GM12872 (cell line): Measurements from ENCODE around the gene SPAG6.

Experiments
- TF ChIP-seq, protein P1 (sequence below): IDR thresholded peaks from 3 replicates; pipeline ENCODE4 v1.5.1; 2011; ENCODE audit warnings: low read depth, mild to moderate bottlenecking, low read length, moderate library complexity; ENCODE audit not compliant: insufficient read depth

SPAG6 gene

DNA sequence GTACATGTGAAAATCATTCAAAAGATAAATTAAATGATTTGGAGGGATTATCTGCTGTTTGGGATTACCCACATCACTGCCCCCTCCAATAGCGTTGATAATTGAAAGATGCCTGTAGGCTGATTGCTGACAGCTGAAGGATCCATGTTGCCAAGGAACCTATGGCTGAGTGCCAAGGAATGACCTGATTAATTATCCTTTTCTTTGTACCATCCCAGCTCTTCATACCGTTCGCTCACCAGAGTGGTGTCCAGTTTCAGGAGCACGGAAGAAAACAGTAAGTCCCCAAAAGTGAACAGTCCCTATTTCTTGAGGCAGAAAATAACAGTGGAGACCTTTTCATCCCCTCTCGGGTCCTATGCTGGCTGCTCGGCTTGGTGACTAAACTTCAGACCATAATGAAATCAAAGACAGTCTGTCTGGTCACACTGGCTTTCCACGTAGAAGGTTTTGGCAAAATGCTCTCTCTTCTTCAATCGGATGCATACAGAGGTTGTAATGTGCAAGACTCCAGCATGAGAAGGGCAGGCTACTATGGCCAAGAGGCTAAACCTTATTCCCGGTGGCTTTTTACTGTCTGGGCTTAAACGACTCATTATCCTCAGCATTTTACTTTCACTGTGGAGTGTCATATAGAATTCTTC, 108.8 kb downstream of the SPAG6 start:
- TF ChIP-seq, protein P1, sequence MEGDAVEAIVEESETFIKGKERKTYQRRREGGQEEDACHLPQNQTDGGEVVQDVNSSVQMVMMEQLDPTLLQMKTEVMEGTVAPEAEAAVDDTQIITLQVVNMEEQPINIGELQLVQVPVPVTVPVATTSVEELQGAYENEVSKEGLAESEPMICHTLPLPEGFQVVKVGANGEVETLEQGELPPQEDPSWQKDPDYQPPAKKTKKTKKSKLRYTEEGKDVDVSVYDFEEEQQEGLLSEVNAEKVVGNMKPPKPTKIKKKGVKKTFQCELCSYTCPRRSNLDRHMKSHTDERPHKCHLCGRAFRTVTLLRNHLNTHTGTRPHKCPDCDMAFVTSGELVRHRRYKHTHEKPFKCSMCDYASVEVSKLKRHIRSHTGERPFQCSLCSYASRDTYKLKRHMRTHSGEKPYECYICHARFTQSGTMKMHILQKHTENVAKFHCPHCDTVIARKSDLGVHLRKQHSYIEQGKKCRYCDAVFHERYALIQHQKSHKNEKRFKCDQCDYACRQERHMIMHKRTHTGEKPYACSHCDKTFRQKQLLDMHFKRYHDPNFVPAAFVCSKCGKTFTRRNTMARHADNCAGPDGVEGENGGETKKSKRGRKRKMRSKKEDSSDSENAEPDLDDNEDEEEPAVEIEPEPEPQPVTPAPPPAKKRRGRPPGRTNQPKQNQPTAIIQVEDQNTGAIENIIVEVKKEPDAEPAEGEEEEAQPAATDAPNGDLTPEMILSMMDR, result no peak

DNA sequence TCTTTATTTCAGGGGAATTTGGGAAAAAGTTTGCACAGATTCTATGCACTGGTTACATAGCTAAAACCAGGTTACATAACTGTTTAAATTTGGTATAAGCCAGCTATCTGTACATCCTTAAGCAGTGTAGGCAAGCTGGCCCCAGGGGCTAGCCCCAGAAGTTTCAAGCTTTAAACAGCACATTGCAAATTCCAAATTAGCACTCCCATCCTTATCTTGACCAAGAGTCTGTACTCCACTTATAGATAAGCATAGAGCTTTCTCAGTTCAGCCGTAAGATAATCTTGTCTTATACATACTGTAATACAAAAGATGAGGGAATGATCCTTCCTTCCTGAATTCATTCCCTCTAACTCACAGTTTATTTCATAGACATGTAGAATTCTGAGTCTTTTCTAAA, 109.3 kb downstream of the SPAG6 start:
- TF ChIP-seq, protein P1, result no peak

DNA sequence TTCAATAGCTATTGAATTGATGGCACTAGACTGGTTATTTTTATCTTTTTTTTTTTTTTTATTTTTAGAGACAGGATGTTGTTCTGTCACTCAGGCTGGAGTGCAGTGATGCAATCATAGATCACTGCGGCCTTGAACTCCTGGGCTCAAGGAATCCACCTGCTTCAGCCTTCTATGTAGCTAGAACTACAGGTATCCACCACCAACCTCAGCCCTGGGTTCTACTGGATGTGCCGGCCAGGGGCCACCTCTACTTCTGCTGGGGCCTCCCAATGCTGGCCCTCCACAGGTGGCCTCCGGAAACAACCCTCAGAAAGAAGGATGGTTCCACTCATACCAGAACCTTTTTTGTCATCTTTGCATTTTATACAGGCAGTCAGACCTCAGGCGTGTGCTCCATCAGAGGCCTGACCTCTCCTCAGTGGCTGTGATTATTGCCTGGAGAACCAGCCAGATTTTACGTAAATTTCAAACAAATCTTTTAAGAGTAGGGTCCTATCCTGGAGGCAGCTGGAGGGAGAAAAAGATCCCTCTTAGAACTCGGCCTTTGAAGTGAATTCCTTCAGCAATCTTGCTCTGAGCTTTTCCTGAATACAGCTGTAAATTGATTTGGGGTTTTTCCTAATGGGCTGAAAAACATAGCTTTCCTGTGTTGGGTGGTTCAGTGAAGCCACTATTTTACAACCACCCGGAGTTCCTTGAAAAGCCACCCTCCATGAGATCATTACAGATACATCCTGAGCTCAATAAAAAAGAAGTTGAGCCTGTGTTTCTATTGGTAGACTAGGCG, 110.0 kb downstream of the SPAG6 start:
- TF ChIP-seq, protein P1, result no peak

DNA sequence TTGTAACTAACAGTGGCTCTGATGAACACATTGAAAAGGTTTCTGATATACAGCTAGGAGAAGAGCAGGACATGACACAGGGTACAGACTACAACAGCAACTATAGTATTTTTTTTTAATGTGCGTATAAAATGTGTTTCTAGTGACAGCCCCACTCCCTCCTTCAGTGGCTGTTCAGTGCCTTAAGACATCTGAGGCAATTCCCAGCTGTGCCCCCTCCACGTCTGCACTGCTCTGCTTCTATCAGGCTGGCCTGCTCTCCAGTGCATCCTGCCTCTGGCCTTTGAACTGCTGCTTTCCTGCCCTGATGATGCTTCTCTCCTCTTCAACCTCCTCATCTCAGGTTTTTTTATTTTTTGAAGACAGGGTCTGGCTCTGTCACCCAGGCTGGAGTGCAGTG, 111.2 kb downstream of the SPAG6 start:
- TF ChIP-seq, protein P1, result no peak

DNA sequence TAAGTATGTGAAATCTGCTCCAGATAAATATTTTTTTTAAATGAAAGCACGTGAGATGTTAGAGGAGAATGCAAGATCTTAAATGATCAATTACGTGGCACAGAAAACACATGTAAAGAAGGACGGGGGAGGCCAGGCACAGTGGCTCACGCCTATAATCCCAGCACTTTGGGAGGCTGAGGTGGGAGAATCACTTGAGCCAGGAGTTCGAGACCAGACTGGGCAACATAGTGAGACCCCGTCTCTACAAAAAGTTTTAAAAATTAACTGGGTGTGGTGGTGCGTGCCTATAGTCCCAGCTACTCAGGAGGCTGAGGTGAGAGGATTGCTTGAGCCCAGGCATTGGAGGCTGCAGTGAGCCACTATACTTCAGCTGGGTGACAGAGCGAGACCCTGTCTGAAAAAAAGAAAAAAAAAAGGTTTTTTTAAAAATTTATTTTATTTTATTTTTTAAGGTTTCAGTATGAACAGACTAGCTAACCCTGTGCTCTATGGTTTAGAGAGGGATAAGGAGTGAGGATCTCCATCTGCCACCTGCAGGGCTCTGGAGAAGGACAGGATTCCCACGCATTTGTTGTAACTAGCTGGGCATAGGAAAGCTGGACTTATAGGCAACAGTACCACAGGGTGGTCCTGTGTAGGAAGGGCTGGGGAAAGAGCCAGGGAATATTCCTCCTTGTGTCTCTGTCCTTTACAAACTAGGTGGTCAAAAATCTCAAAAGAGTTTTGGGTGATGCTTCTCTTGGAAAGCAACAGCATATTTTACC, 113.2 kb downstream of the SPAG6 start:
- TF ChIP-seq, protein P1, result no peak

DNA sequence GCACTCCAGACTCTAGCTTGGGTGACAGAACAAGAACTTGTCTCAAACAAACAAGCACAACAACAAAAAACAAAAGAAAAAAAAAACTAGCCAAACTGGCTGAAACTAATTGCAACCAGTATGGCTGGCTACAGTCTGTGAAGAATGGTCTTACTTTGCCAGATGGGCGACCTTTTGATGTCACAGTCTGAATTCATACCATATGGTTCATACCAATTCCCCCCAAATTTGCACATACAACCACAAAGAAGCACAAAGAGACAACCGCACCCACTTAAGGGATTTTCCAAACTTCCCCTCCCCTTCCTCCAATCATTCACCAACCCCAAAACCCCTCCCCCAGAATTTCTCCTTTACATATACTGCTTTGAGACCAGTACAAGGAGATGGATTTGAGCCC, 114.2 kb downstream of the SPAG6 start:
- TF ChIP-seq, protein P1, result no peak

DNA sequence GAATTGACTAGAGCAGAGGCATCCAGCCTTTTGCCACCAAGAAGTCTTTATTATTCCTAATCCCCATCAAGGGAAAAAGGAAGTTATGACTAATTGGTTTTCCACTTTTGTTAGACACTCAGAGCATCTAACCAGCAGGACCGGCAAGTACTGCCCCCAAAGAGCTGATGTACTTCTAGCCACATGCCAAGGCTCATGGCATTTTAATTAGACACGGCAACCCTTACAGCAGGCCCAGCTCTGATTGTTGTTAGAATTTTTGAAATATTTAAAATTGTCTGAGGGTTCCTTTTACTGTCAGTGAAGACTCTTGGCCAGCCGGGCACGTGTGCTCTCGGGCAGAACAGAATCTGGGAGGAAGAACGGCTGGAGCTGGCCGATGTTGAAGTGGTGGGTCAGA, 114.8 kb downstream of the SPAG6 start:
- TF ChIP-seq, protein P1, result no peak
